Measurements from ENCODE around the gene CELA3B.

CELA3B gene

GRCh38 chr1:22038036-22038435, 61.2 kb downstream of the CELA3B start:
- H3K4me1 ChIP-seq (ENCODE audit: control insufficient read depth, insufficient read depth, low read length): peaks cover 14% of the 10 kb centered on the region
- no peaks in the 10 kb centered on the region for H3K27me3 ChIP-seq (ENCODE audit: control insufficient read depth, insufficient read depth, low read length)
- no peak overlapping the region for H3K4me3 ChIP-seq (ENCODE audit: low read depth, low read length)
- H3K36me3 ChIP-seq (ENCODE audit: control insufficient read depth, insufficient read depth, low read length): no peaks in the 10 kb centered on the region
- no peak overlapping the region for H3K27ac ChIP-seq (ENCODE audit: low read depth, low read length)
- H3K9ac ChIP-seq (ENCODE audit: low read depth, low read length): no peak overlapping the region
- H3K9me3 ChIP-seq (ENCODE audit: control insufficient read depth, insufficient read depth, low read length): no peaks in the 10 kb centered on the region
